ENCODE data around the gene MAN1A2.
"Not testable (repeated sequence)": the region's sequence is repeated elsewhere in the genome, so short reads cannot be mapped to it uniquely, and the experiment has no call there.

The MAN1A2 gene

DNA sequence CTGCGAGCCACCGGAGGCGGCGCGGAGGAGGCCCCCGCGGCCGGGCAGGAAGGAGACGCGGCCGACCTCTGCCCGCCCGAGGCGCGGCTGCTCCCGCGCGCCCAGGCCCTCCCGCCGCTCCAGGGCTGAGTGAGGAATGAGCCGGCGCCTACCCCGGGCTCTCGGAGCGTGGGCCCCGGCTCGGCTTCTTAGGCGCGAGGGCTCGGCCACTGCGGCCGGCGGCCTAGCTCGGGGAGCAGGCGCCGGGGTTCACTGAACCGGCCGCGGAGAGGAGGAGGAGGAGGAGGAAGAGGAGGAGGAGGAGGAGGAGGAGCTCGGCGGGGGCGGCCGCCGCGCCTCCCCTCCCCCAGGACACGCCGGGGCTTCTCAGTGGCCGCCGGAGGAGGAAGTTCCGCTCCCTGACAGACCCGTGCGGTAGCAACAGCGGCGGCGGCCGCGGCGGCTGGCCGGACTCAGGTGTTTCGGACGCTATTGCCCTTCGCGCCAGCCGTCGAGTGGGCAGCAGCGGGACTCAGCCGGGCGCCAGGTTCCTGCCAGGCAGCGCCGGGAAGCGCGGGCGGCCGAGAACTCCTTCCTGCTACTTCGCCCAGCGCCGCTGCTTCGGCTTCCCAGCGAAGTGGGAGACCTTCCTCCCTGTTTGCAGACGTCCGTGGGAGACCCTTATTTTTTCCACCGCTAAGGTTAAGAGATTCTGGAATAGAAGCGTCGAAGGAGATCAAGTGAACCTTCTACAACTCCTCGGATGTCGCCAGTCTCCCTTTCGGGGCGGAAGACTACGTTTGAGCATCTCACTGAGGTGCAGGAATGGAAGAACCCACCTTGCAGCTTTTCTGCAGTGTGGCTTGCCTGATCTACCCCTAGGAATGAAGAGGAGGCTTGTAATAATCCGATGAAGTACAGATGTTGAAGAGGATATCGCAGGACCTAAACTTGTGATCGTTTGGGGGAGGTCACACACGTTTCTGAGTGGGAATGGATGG, at the start of gene MAN1A2:
MAN1A2 (plus strand) TSS at position 404 of the 980 bp plus-strand sequence. CDS start 735 bp downstream, outside the sequence.
- DNase-seq (ENCODE audit: low spot score), result peak; percentile 78

DNA sequence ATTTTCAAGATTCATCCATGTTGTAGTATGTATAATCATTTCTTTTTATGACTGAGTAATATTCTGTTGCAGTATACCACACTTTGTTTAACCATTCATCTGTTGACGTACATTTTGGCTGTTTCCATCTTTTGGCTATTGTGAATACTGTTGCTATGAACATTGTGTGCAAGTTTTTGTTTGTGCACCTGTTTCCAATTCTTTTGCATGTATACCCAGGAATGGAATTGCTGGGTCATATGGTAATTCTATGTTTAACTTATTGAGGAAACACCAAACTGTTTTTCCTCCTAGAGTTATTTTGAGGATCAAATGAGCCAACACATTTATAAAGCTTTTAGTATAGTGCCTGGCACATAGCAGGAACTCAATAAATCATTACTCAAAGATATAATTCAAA, 49.2 kb upstream of the MAN1A2 start:
- DNase-seq (ENCODE audit: low spot score), result no peak

DNA sequence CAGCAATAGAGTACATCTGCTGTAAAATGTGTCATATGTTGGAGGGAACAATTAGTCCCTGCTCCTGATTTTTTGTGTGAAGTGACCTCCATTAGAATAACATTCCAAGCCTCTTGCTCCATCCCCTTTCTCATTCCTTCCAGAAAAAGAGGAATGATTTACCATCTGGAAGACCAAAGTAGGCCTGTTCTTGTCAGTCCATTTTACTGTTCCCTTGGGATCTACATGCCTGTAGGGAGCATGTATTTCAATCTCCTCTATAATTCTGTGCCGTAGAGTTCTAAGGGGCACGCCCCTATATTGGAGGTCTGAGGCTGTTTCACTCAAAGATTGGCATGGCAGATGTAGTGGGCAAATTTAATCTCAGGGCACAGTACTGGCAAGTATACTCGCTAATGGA, 48.8 kb upstream of the MAN1A2 start:
- no peak for DNase-seq (ENCODE audit: low spot score)

DNA sequence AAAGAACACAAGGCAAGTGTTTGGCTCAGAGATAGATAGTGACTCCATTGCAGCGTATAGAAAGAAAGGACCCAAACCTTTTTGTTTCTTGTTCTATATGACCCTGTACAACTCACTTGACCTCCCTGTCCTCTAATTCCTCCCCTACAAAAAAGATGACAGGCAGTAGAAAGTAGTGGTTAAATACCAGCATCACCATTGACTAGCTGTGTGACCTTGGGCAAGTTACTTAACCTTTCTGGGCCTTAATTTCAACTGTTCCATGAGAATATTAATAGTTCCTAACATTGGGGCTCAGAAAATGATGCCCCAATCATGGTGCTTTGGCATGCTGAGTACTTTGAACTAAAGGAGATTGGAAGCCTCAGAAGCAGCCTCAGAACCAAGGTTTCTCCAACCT, 46.7 kb upstream of the MAN1A2 start:
- DNase-seq (ENCODE audit: low spot score), result no peak

DNA sequence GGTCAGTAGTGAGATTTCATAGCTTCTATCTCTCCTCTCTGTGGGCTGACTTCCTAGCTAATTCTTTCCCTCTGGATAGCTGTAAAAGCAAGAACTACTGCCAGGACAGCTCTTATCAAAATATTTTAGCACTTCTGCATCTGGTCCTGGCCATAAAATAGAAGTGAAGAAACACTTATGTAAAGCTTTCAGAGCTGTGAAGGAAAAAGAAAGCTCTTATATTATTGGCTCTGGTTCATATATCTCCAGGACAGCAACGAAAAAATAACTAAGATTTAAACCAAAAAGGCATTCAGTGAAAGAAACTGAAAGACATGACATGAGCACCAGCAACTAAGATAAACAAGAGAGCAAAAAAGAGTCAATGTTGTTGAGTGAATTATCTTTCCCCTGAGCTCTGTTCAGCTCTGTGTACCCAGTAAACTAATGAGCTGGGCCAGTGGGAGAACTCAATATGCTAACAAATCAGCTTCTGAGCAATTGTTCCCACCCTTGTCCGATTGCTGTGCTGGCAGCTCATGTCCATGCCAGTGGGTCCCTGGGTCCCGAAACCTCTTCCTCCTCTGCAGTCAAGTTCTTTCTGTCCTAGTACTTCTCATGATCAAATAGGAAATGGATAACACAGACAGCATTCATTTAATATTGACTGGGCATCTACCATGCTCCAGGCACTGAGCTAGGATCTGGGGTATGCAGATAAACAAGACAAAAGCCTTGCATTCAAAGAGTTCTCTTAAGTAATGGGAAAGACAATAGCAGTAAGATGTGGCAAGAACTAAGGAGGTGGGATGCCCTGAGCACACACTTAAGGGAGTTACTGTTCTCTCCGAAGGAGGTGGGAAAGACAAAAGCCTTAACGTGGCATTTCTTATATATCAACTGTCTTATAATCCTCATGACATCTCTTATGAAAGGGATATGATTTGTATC, 45.3 kb upstream of the MAN1A2 start:
- no peak for DNase-seq (ENCODE audit: low spot score)

DNA sequence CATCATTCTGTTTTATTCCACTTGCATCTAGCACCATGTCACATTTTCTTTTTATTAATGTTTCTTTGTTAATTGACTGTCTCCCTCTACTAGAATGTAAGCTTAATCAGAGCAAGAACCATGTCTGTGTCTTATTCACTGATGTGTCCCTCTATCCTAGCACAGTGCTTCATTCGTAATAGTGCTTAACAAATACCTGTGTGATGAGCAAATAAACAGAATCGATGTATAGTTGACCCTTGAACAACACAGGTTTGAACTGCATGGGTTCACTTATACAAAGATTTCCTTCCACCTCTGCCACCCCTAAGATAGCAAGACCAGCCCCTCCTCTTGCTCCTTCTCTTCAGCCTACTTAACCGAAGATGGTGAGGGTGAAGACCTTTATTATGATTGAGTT, 42.9 kb upstream of the MAN1A2 start:
- no peak for DNase-seq (ENCODE audit: low spot score)

DNA sequence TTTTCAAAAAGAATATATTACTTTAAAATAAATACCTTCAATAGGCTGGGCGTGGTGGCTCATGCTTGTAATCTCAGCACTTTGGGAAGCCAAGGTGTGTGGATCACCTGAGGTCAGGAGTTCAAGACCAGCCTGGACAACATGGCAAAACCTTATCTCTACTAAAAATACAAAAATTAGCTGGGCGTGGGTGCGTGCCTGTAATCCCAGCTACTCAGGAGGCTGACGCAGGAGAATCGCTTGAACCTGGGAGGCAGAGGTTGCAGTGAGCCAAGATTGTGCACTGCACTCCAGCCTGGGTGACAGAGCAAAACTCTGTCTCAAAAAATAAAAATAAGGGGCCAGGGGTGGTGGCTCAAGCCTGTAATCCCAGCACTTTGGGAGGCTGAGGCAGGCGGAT, 41.2 kb upstream of the MAN1A2 start:
- not testable (repeated sequence) for DNase-seq (ENCODE audit: low spot score)

DNA sequence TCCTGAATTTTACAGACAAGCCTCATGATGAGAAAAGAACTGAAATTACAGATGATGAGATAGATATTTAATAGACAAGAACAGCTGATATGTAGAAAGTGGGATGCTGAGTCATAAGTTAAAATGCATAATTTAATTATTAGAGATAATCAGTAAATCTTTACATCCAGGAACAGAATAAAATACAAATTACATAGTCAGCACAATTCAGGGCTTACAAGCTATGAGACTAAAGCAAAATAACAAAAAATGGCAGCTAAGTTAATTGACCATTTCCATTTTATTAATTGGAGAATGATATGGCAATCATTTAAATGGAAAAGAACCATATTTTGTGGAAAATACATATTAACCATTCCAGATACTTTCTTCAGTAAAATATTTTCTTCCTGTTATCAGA, 40.2 kb upstream of the MAN1A2 start:
- no peak for DNase-seq (ENCODE audit: low spot score)

DNA sequence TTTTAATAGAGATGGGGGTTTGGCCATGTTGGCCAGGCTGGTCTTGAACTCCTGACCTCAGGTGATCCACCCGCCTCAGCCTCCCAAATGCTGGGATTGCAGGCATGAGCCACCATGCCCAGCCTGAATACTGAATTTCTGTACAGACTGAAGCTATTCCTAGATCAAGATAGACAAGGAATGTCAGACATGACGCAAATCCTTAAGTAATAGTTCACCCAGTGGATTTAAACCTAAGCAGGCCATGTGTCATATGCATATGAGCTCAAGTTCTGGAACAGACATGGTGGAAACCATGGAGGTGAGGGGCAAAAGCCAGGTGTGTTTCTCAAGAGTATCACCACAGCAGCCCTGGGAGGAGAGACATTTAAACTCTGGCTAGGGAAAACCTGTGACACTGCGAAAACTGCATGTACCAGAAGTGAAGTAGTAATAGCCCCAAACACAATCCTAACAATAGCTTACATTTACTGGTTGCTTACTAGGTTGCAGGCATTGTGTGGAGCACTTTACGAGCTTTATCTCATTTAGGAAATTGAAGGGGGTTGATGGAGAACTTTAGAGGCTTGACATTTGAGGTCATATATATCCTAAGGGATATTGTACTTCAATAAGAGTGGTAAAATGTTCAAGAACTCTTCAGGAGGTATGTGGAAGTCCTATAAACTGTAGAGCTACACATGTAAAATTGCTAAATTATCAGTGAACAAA, 31.7 kb upstream of the MAN1A2 start:
- no peak for DNase-seq (ENCODE audit: low spot score)

DNA sequence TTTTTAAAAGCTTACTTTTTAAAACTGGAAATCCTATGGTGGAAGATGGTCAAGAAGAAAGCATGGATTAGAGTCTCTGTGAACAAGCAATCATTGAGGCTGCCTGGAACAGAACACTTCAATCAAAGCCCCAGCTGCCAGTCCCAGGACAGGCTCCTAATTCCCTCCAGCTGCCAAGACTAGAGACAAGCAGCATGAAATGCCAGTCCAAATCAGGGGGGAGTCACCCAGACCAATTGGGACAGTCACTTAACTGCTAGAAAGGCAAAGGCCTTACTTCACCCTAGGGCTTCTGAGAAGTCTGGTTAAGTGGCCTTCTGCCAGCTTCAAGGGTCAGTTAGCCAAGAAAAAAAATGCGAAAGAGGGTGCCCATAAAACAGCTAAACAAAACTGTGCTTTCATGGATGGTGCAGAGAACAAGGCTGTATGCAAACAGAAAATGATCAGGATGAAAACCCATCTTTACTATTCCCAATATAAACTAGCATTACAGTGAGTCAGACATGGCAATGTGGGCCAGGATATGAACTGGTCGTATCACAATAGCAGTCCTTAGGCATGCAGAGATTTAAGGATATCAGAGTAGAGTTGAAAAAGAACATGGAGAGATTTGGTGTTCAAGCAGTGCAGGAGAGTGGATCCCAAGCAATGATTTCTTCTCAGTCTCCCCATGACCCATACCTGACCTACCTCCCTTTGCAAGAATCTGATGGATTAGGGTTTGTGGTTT, 31.0 kb upstream of the MAN1A2 start:
- no peak for DNase-seq (ENCODE audit: low spot score)

DNA sequence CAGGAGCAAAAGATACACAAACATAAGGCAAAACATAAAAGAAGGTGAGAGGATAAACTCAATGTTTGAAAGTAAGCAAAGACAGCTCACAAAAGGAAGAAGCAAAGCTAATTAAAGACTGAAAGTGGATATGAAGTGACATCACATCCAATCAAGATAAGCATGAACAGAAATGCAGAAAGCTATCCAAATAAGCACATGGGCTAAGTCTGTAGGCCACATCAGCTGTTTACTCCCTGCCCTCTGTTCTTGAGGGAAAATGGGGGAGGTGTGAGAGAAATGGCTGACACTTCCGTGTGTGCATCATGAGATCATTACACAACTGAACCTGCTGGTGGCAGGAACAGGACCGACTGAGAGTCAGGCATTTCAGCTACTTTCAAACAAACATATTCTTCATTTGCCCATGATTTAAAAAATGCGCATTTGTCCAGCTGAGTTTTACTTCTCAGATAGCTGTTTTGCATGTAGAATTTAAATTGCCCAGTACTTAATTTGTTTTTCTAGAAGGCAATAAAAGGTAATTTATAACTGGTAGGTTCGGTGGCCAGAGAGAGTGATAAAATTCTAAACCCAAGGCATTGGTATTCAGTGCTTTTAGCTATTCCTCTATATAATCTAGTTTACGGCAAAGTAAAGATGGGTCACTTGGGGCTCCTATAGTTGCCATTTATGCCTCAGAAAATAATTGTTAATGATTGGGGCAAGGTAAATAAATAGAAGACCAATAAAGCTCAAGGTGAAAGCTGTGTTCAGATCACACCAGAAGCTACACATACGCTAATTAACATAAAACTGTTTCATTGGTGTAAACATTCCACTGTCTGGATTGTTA, 27.2 kb upstream of the MAN1A2 start:
- DNase-seq (ENCODE audit: low spot score), result peak; percentile 24

DNA sequence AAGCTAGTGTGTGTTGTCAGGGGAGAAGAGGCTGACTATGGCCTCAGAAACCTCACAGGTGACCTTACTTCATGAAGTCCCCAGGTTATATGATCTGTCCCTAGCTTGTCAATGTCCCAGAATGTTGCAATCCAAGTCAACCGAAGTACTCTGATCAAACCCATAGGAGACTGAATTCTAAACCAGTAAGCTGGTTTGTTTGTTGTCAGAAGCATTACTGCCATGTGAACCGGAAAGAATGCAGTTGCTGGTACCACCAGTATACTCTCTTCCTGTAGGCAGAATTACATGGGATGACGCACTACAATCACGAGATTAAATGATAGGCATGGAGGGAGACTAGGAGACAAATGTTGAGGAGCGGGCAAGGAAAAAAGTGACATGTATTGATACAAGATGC, 26.1 kb upstream of the MAN1A2 start:
- no peak for DNase-seq (ENCODE audit: low spot score)

DNA sequence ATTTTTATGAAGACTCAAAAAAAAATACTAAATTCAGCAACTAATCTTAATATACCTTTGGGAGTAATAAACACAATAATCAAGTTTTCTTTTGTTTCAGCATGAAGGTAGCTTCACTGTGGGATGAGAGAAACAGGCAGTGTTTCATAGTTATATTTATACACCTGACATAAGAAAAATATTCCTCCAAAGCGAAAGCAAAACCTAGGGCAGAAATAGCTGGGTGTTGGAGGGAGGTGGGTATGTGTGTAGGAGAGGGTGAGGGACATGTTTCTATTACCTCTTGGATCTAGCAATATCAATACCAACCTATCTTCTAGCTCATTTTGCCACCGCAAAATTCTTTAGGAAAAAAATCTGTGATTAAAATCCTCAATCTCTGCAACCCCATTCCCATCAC, 24.9 kb upstream of the MAN1A2 start:
- DNase-seq (ENCODE audit: low spot score), result no peak

DNA sequence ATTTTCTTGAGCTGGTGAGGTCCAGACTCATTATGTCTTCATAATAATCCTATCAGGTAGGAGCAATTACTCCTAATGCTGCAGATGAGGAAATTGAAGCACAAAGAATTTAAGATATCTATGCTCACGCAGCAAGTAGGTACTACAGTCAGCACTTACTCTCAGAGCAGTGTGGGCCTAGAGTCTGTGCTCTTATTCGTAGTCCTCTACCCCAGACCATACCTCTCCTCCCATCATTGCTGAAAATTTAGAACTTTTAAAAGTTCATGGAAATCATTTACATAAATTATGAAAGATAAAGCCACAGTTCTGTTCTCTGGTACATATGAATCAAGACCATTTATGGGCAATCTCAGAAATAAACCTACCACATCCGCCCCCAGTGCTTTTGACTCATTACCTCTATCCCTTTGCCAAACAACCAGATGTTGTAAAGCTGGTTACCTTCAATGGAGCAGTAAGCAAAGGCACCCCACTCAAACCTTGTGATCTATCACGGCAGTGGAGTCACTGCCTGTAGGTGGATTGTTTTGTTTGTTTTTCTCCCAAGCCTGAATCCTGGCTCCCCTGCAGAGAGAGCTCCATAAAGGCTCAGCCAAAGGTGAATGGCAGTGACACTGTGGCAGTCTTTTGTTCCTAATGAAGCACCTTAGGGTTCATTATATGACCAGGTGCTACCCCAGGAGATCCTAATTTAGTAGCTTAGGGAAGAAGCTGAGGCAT, 20.9 kb upstream of the MAN1A2 start:
- no peak for DNase-seq (ENCODE audit: low spot score)

DNA sequence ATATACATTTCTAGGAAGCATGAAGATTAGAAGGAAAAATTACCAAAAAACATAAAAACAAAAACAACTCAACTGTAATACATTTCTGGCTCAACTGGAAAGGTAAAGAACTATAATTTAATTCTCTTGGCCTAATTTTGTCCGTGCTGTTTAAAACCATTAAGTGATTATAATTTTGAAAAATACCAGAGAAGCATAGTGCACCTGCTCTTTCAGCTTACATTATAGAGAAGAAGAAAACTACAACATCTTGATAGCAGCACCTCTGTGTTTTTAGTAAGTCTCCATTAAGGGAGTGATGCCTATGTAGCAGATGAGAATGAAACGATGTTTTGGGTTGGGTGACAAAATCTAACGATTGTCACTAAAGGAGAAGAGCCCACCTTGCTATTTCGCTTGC, 19.3 kb upstream of the MAN1A2 start:
- no peak for DNase-seq (ENCODE audit: low spot score)

DNA sequence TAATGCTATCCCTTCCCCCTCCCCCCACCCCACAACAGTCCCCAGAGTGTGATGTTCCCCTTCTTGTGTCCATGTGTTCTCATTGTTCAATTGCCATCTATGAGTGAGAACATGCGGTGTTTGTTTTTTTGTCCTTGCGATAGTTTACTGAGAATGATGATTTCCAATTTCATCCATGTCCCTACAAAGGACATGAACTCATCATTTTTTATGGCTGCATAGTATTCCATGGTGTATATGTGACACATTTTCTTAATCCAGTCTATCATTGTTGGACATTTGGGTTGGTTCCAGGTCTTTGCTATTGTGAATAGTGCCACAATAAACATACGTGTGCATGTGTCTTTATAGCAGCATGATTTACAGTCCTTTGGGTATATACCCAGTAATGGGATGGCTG, 14.6 kb upstream of the MAN1A2 start:
- not testable (repeated sequence) for DNase-seq (ENCODE audit: low spot score)

DNA sequence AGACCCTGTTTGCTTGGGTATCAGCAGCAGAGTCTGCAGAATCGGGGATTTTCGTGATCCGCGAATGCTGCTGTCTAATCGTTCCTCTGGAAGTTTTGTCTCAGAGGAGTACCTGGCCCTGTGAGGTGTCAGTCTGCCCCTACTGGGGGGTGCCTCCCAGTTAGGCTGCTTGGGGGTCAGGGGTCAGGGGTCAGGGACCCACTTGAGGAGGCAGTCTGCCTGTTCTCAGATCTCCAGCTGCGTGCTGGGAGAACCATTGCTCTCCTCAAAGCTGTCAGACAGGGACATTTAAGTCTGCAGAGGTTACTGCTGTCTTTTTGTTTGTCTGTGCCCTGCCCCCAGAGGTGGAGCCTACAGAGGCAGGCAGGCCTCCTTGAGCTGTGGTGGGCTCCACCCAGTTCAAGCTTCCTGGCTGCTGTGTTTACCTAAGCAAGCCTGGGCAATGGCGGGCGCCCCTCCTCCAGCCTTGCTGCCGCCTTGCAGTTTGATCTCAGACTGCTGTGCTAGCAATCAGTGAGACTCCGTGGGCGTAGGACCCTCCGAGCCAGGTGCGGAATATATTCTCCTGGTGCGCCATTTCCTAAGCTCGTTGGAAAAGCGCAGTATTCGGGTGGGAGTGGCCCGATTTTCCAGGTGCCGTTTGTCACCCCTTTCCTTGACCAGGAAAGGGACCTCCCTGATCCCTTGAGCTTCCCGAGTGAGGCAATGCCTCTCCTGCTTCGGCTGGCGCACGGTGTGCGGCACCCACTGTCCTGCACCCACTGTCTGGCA, 9.2 kb upstream of the MAN1A2 start:
- DNase-seq (ENCODE audit: low spot score), result not testable (repeated sequence)

DNA sequence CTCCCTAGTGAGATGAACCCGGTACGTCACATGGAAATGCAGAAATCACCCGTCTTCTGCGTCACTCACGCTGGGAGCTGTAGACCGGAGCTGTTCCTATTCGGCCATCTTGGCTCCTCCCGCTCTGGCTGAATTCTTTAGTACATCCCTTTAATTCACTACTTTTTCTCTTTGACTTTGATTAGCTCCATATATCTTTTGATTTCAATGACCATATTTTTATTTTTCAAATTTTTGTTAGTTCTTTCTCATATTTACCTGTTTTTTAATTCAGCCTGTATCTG, 8.7 kb upstream of the MAN1A2 start:
- DNase-seq (ENCODE audit: low spot score), result not testable (repeated sequence)

Data from CD4-positive, alpha-beta T cell treated with Interleukin-6 at 100 ng/mL for 8 hours (primary cell).